ENCODE data around the gene ANKRD40CL.

ANKRD40CL gene, protein sequence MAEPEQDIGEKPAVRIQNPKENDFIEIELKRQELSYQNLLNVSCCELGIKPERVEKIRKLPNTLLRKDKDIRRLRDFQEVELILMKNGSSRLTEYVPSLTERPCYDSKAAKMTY

DNA sequence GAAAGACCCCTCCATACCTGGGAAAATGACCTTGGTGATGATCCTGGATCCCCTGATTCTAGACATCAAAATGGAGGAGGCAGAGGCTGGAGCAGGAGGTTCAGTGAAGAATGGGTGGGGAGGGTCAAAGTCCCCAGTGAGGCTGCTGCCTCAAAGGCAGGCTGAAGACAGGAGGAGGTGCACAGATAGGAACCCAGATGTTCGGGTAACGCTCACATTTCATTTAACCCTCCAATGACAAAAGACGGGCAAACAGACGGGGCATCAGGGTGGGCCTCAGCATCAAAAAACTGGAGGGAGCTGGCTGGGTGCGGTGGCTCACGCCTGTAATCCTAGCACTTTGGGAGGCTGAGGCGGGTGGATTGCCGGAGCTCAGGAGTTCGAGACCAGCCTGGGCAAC, at the start of gene ANKRD40CL:
TSS of gene ANKRD40CL (minus strand) at position 73 of the 400 bp plus-strand sequence. CDS start 605 bp downstream, outside the sequence.
- H3K36me3 ChIP-seq (ENCODE audit: control insufficient read depth, insufficient read depth, low read length) = no peaks in the 10 kb centered on the region
- TF ChIP-seq, protein P1, sequence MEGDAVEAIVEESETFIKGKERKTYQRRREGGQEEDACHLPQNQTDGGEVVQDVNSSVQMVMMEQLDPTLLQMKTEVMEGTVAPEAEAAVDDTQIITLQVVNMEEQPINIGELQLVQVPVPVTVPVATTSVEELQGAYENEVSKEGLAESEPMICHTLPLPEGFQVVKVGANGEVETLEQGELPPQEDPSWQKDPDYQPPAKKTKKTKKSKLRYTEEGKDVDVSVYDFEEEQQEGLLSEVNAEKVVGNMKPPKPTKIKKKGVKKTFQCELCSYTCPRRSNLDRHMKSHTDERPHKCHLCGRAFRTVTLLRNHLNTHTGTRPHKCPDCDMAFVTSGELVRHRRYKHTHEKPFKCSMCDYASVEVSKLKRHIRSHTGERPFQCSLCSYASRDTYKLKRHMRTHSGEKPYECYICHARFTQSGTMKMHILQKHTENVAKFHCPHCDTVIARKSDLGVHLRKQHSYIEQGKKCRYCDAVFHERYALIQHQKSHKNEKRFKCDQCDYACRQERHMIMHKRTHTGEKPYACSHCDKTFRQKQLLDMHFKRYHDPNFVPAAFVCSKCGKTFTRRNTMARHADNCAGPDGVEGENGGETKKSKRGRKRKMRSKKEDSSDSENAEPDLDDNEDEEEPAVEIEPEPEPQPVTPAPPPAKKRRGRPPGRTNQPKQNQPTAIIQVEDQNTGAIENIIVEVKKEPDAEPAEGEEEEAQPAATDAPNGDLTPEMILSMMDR (IDR thresholded peaks at IDR 0.05; ENCODE audit: insufficient read depth, low read length, poor library complexity, severe bottlenecking) = no peak
- H3K4me3 ChIP-seq (replicated peaks; ENCODE audit: low read depth, low read length) = no peak within 1 kb of the TSS
- H3K27me3 ChIP-seq (replicated peaks; ENCODE audit: control insufficient read depth, insufficient read depth, low read length) = no peaks in the 10 kb centered on the region
- DNase-seq (ENCODE audit: extremely low read depth, insufficient read length) = no peak

DNA sequence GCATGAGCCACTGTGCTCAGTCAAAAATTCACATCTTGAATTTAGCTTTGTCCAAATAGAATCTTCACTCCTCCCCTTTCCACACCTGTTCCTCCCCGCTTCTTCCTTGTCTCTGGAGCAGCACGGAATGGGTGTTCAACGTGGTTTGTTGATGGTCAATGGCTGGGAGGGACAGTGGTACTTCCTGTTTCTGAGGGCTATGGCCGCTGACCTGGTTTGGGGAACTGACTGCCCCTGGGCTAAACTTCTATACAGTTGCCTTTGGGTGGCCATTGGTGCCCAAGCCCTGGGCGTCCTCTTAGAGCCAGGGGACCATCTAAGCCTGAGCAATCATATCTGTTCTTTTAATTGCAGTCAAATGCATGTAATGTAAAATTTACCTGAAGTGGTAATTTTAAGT, 49.0 kb upstream of the ANKRD40CL start:
- no peaks in the 10 kb centered on the region for H3K36me3 ChIP-seq (ENCODE audit: control insufficient read depth, insufficient read depth, low read length)
- TF ChIP-seq, protein P1 (IDR thresholded peaks at IDR 0.05; ENCODE audit: insufficient read depth, low read length, poor library complexity, severe bottlenecking) = no peak
- H3K27me3 ChIP-seq (replicated peaks; ENCODE audit: control insufficient read depth, insufficient read depth, low read length) = peaks cover 1% of the 10 kb centered on the region; the same call in 1 of the 2 replicates
- no peak overlapping the region for H3K4me3 ChIP-seq (replicated peaks; ENCODE audit: low read depth, low read length)
- no peak for DNase-seq (ENCODE audit: extremely low read depth, insufficient read length)

DNA sequence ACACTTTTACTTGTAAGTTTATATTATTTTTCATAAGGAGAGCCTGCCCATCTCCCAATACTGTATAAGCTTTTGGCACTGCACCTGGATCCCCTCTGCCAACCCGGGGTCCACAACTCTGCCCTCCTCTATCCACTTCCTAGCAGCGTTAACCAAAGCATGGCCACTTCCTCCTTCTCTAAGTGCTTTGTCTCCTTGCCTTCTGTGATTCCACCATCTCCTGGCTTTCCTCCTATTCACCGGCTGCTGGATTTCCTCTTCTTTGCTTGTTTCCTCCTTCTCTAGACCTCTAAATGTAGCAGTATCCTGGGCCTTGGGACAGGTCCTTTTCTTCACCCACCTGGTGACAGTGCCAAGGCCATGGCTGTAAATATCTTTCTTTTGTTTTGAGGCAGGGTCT, 48.1 kb upstream of the ANKRD40CL start:
- peaks cover 1% of the 10 kb centered on the region; the same call in 1 of the 2 replicates for H3K27me3 ChIP-seq (replicated peaks; ENCODE audit: control insufficient read depth, insufficient read depth, low read length)
- TF ChIP-seq, protein P1 (IDR thresholded peaks at IDR 0.05; ENCODE audit: insufficient read depth, low read length, poor library complexity, severe bottlenecking) = no peak
- DNase-seq (ENCODE audit: extremely low read depth, insufficient read length) = no peak

DNA sequence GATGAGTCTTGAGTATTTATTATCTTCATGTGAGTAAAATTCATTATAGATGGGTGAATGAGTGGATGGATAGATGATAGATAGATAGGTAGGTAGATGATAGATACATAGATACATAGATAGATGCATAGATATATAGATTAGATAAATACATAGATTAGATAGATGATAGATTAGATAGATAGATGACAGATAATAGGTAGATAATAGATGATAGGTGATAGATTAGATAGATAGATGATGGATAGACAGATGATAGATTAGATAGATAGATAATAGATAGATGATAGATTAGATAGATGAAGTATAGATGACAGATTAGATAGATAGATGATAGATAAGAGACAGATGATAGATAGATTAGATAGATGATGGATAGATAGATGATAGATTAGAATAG, 46.3 kb upstream of the ANKRD40CL start:
- H3K27me3 ChIP-seq (replicated peaks; ENCODE audit: control insufficient read depth, insufficient read depth, low read length) = peaks cover 1% of the 10 kb centered on the region; the same call in 1 of the 2 replicates
- H3K4me3 ChIP-seq (replicated peaks; ENCODE audit: low read depth, low read length) = no peak overlapping the region
- TF ChIP-seq, protein P1 (IDR thresholded peaks at IDR 0.05; ENCODE audit: insufficient read depth, low read length, poor library complexity, severe bottlenecking) = no peak
- no peaks in the 10 kb centered on the region for H3K36me3 ChIP-seq (ENCODE audit: control insufficient read depth, insufficient read depth, low read length)
- no peak for DNase-seq (ENCODE audit: extremely low read depth, insufficient read length)

More for the DNA sequence above, 48.1 kb upstream of the ANKRD40CL start:
- no peak overlapping the region for H3K4me3 ChIP-seq (replicated peaks; ENCODE audit: low read depth, low read length)
- no peaks in the 10 kb centered on the region for H3K36me3 ChIP-seq (ENCODE audit: control insufficient read depth, insufficient read depth, low read length)

DNA sequence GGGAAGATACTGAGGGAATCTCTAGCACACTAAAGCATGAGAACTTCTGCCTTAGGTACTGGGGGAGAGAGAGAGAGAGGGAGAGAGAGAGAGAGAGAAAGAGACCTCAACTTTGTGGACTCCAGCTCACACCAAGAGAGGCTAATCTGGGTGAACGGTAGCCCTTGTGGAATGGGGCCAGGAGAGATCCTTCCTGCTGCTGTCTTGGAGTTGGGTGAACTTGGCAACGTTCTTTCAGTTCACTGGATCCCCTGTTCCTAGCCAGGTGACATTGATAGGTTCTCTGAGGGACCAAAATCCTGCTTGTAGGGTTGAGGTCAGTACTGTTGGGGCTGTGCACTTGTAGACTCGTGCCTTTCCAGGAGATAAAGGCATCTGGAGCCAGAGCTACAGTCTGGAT, 41.6 kb upstream of the ANKRD40CL start:
- Histone ChIP-seq H3K27me3 (replicated peaks; ENCODE audit: control insufficient read depth, insufficient read depth, low read length) (0 out of 2 replicates have a peak, but pooled peaks cover 1% of the 10 kb centered on the region), H3K36me3 (ENCODE audit: control insufficient read depth, insufficient read depth, low read length) (no peaks in the 10 kb centered on the region), H3K4me3 (replicated peaks; ENCODE audit: low read depth, low read length) (no peak overlapping the region)
- TF ChIP-seq, protein P1 (IDR thresholded peaks at IDR 0.05; ENCODE audit: insufficient read depth, low read length, poor library complexity, severe bottlenecking) = no peak
- no peak for DNase-seq (ENCODE audit: extremely low read depth, insufficient read length)

DNA sequence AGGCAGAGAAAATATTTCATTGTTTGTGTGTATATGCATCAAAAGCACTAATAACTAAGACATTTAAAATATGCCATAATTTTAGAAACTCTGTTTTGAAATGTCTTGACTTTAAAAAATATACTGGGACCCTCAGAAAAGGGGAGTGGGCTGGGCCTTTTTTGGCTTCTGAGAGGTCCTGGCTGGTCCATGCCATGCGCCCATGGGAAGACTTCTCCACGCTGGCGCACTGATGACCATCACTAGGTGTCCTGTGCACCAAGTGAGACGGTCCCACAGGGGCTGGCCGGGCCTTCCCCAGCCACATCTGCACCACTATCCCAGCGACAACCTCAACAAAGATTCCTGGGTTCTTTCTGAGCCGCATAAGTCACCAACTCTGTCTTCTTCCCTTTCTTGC, 41.1 kb upstream of the ANKRD40CL start:
- H3K4me3 ChIP-seq (replicated peaks; ENCODE audit: low read depth, low read length) = no peak overlapping the region
- no peak for DNase-seq (ENCODE audit: extremely low read depth, insufficient read length)
- TF ChIP-seq, protein P1 (IDR thresholded peaks at IDR 0.05; ENCODE audit: insufficient read depth, low read length, poor library complexity, severe bottlenecking) = no peak
- no peaks in the 10 kb centered on the region for H3K36me3 ChIP-seq (ENCODE audit: control insufficient read depth, insufficient read depth, low read length)
- H3K27me3 ChIP-seq (replicated peaks; ENCODE audit: control insufficient read depth, insufficient read depth, low read length) = 0 out of 2 replicates have a peak, but pooled peaks cover 1% of the 10 kb centered on the region

Measured in GM06990 (cell line).